GM12878 (cell line): ENCODE measurements around the gene RPL27. TPM values are rescaled to one million over a fixed set of nuclear protein-coding genes. Genes with fewer than 3 reads are reported as not detected.

ENCODE experiments used
- ATAC-seq: fragments of 200-7000 bp; cut with Tn5 transposase; 3 replicates; pipeline ENCODE4 v1.9.1; 2020; ENCODE audit warnings: mild to moderate bottlenecking, moderate library complexity
- BruUV-seq: library from RNA; stranded (reverse); fragments of 400-500 nt; replicated peaks from 2 replicates; lab custom pipeline; 2021; lab: Mats Ljungman, UMichigan
- CTCF ChIA-PET: fragments of 300-600 bp; sonication (Branson Sonifier 250); formaldehyde crosslinking; extraction: SDS; loops from one replicate; lab custom pipeline; 2021; ENCODE audit warnings: inconsistent platforms; lab: Yijun Ruan, JAX
- POLR2A ChIA-PET: fragments of 350-600 bp; formaldehyde crosslinking; extraction: SDS; loops from one replicate; lab custom pipeline; 2021; ENCODE audit warnings: inconsistent platforms; lab: Charles Lee
- RAD21 ChIA-PET: fragments of 300-600 bp; sonication (Branson Sonifier 250); formaldehyde crosslinking; loops from one replicate; lab custom pipeline; 2023; ENCODE audit warnings: antibody characterized with exemption; ENCODE audit not compliant: unreplicated experiment; lab: Charles Lee
- SMC1A ChIA-PET: fragments of 300-600 bp; sonication (Branson Sonifier 250); formaldehyde crosslinking; loops from one replicate; lab custom pipeline; 2023; ENCODE audit not compliant: unreplicated experiment, uncharacterized antibody; lab: Charles Lee
- DNase-seq: peaks from one replicate; pipeline ENCODE4 v3.0.0-alpha.2; 2011; ENCODE audit warnings: low read depth, low spot score
- FAIRE-seq: peaks from 3 replicates; lab custom pipeline; 2011; peaks lifted over from hg19 to GRCh38; lab: Jason Lieb, UNC
- H2AFZ ChIP-seq: 2 replicates; pipeline ENCODE4 v1.6.0; 2011; ENCODE audit warnings: low read depth, low read length, control low read depth; ENCODE audit not compliant: control insufficient read depth
- H3K27ac ChIP-seq: 2 replicates; pipeline ENCODE4 v1.5.1; 2011; ENCODE audit warnings: control low read depth; ENCODE audit not compliant: control insufficient read depth, insufficient read depth
- H3K27me3 ChIP-seq, 2 experiments: replicated peaks in 1 of 2; 2 replicates each; pipeline versions ENCODE4 v1.6.0 to v1.6.1; 2011; ENCODE audit warnings: low read length in 1 of 2; ENCODE audit not compliant: control insufficient read depth in 2 of 2, insufficient read depth in 2 of 2
- H3K36me3 ChIP-seq, 2 experiments: 2 replicates each; pipeline ENCODE4 v1.5.1; 2011; ENCODE audit warnings: low read length in 1 of 2; ENCODE audit not compliant: control insufficient read depth in 2 of 2, insufficient read depth in 2 of 2
- H3K4me1 ChIP-seq: 2 replicates; pipeline ENCODE4 v1.6.1; 2011; ENCODE audit warnings: mild to moderate bottlenecking, low read length, moderate library complexity, mixed read lengths; ENCODE audit not compliant: control insufficient read depth, insufficient read depth
- H3K4me2 ChIP-seq: 2 replicates; pipeline ENCODE4 v1.6.0; 2011; ENCODE audit warnings: control low read depth; ENCODE audit not compliant: control insufficient read depth, insufficient read depth
- H3K4me3 ChIP-seq: fragments of 200-600 bp; sonication (generic); 2 replicates; pipeline ENCODE4 v1.5.1; 2016
- H3K79me2 ChIP-seq: 2 replicates; pipeline ENCODE4 v1.6.0; 2011; ENCODE audit warnings: low read length; ENCODE audit not compliant: control insufficient read depth, insufficient read depth
- H3K9ac ChIP-seq: 2 replicates; pipeline ENCODE4 v1.8.0; 2011; ENCODE audit warnings: low read length, control low read depth, mixed read lengths; ENCODE audit not compliant: control insufficient read depth, insufficient read depth
- H3K9me3 ChIP-seq: replicated peaks from 3 replicates; pipeline ENCODE4 v1.5.1; 2011; ENCODE audit warnings: mild to moderate bottlenecking, low read length; ENCODE audit not compliant: control insufficient read depth, insufficient read depth
- H4K20me1 ChIP-seq: 2 replicates; pipeline ENCODE4 v1.6.0; 2011; ENCODE audit not compliant: control insufficient read depth, insufficient read depth
- BHLHE40 ChIP-seq, 2 experiments: fragments of 450-650 bp in 1 of 2; IDR thresholded peaks; 2 replicates each; pipeline ENCODE4 v1.6.1; 2011 to 2017; ENCODE audit warnings: low read depth in 2 of 2, borderline replicate concordance in 1 of 2, improper control_type of control experiment in 1 of 2, low read length in 1 of 2, mild to moderate bottlenecking in 1 of 2
- BMI1 ChIP-seq: fragments of 450-650 bp; IDR thresholded peaks from 2 replicates; pipeline ENCODE4 v1.6.1; 2016; ENCODE audit warnings: mild to moderate bottlenecking, moderate library complexity, borderline replicate concordance
- BRCA1 ChIP-seq: IDR thresholded peaks from 2 replicates; pipeline ENCODE4 v1.6.1; 2011; ENCODE audit warnings: low read depth, low read length, improper control_type of control experiment
- KDM1A ChIP-seq: fragments of 200-600 bp; sonication (generic); IDR thresholded peaks from 2 replicates; pipeline ENCODE4 v1.6.1; 2016; ENCODE audit warnings: borderline replicate concordance
- MEF2B ChIP-seq: fragments of 450-650 bp; IDR thresholded peaks from 2 replicates; pipeline ENCODE4 v1.6.1; 2018; ENCODE audit warnings: mild to moderate bottlenecking, moderate library complexity; ENCODE audit not compliant: partially characterized antibody, poor library complexity, severe bottlenecking
- PAX5 ChIP-seq: IDR thresholded peaks from 2 replicates; pipeline ENCODE4 v1.6.1; 2011; ENCODE audit warnings: low read depth, low read length, borderline replicate concordance
- PML ChIP-seq: IDR thresholded peaks from 2 replicates; pipeline ENCODE4 v1.6.1; 2012; ENCODE audit warnings: low read length, inconsistent platforms
- POLR2A ChIP-seq: IDR thresholded peaks from 2 replicates; pipeline ENCODE4 v1.6.1; 2011; ENCODE audit warnings: low read depth, mild to moderate bottlenecking, low read length
- SMAD1 ChIP-seq: fragments of 450-650 bp; IDR thresholded peaks from 2 replicates; pipeline ENCODE4 v1.6.1; 2018; ENCODE audit warnings: mild to moderate bottlenecking, low read depth; ENCODE audit not compliant: partially characterized antibody
- STAT3 ChIP-seq: IDR thresholded peaks from 2 replicates; pipeline ENCODE4 v1.6.1; 2011; ENCODE audit warnings: low read depth, low read length, improper control_type of control experiment
- TBL1XR1 ChIP-seq: IDR thresholded peaks from 2 replicates; pipeline ENCODE4 v1.6.1; 2012; ENCODE audit warnings: low read depth, low read length, improper control_type of control experiment
- YY1 ChIP-seq: IDR thresholded peaks from 2 replicates; pipeline ENCODE4 v1.6.1; 2011; ENCODE audit warnings: low read depth, mild to moderate bottlenecking, low read length
- WGBS: methylation state at CpG from one replicate; pipeline ENCODE4 v1.1.6; 2016; ENCODE audit warnings: low lambda C conversion rate; ENCODE audit not compliant: insufficient replicate concordance, insufficient coverage; ENCODE audit errors: missing lambda C conversion rate; 5-methylcytosine and 5-hydroxymethylcytosine counted together
- in situ Hi-C: fragments of 300-500 bp; cut with MboI; formaldehyde crosslinking; loops from 9 replicates; pipeline ENCODE4 v1.14.3; 2018; ENCODE audit warnings: mixed read lengths
- intact Hi-C: fragments of 100-400 bp; cut with micrococcal nuclease; formaldehyde crosslinking; loops from one replicate; pipeline ENCODE4 v1.14.2; 2022; ENCODE audit not compliant: unreplicated experiment
- polyA plus RNA-seq, 11 experiments: library from polyadenylated mRNA; depleted of rRNA in 4 of 11; unstranded in 6 of 11; stranded (reverse) in 5 of 11; fragments of >200 nt; fragmentation: Nextera tagmentation in 4 of 11; fragmentation: Illumina TruSeq in 1 of 11; extraction: Ambion mirVana in 4 of 11; extraction: Trizol in 1 of 11; gene quantifications; 1 replicate in 1 of 11; 2 replicates in 10 of 11; pipeline versions ENCODE4 v1.2.1 to v1.2.3, GENCODE V29; 2011 to 2016; ENCODE audit warnings: inconsistent platforms in 2 of 11, missing spikeins in 2 of 11, low read depth in 1 of 11
- total RNA-seq, 4 experiments: library from RNA; depleted of rRNA in 3 of 4; stranded (reverse); fragments of >200 nt in 3 of 4; fragmentation: Illumina TruSeq in 1 of 4; extraction: Trizol in 1 of 4; gene quantifications; 2 replicates each; pipeline versions ENCODE4 v1.2.1 to v1.2.3, GENCODE V29; 2013 to 2021
- TF ChIP-seq, protein P1 (sequence below): fragments of 150-350 bp; IDR thresholded peaks from 2 replicates; pipeline ENCODE4 v1.6.1; 2014; ENCODE audit warnings: mild to moderate bottlenecking, low read depth, low read length

Gene RPL27
- total and polyA plus RNA-seq, 10 of the 15 experiments (the other 5 are each of a cell fraction or from before 2014, with no cell fraction given) = 1,748 to 6,934 (median 3,779) TPM

DNA sequence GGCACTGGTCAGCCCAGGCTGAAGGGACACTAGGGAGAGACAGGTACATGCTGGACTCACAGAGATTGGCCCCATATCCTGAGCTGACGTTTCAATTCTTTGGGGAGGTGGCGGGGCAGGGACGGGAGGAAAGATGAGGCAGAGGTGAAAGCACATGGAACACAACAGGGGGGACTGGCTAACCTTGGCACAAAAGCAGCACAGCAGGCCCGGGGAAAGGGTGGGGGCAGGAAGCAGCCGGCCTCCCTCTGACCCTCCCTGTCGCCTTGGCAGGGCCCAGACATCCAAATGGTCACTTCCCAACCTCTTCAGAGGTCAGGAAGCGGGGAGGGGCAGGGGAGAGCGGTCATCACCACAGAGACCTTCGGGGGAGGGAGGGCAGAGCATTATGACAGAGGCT is 17.4 kb downstream of the RPL27 start (continued):
- TF ChIP-seq, protein P1, sequence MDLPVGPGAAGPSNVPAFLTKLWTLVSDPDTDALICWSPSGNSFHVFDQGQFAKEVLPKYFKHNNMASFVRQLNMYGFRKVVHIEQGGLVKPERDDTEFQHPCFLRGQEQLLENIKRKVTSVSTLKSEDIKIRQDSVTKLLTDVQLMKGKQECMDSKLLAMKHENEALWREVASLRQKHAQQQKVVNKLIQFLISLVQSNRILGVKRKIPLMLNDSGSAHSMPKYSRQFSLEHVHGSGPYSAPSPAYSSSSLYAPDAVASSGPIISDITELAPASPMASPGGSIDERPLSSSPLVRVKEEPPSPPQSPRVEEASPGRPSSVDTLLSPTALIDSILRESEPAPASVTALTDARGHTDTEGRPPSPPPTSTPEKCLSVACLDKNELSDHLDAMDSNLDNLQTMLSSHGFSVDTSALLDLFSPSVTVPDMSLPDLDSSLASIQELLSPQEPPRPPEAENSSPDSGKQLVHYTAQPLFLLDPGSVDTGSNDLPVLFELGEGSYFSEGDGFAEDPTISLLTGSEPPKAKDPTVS = no peak
- no peak for TF ChIP-seq SMAD1
- TF ChIP-seq YY1 = no peak
- TF ChIP-seq MEF2B = no peak
- no peak for TF ChIP-seq BHLHE40 (IDR thresholded peaks at IDR 0.05; ENCODE audit: borderline replicate concordance in 1 of 2, low read depth in 2 of 2, low read length in 1 of 2)
- TF ChIP-seq KDM1A = no peak

DNA sequence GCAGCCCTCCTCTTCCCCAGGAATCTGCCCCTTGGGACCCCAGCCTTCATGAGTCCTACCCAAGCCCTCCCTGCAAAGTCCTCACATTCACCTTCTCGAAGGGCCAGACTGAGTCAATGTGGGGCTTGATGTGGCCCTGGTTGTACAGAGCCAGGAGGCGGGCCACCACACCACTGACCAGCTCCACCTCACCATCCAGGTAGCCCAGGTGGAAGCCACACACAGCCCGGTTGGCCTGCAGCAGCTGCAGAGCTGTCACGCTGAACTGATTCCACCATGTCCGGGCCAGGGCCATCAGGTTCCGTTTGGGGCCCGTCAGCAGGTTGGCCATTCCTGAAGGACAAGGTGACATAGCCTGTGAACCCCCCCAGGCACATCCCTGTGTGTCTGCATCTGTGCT is 18.0 kb downstream of the RPL27 start:
- 73% methylated on average over 7 of the region's 7 CpGs for WGBS
- Histone ChIP-seq H3K27ac (no peak overlapping the region), H3K79me2 (no peaks in the 10 kb centered on the region), H3K9ac (no peak overlapping the region), H3K27me3 (no peaks in the 10 kb centered on the region), H4K20me1 (no peaks in the 10 kb centered on the region), H3K36me3 (peaks cover 8 to 13% of the 10 kb centered on the region in 2 experiments), H3K4me2 (no peak overlapping the region), H2AFZ (no peak overlapping the region), H3K4me1 (0 out of 2 replicates have a peak, but pooled peaks cover 3% of the 10 kb centered on the region), H3K9me3 (no peaks in the 10 kb centered on the region), H3K4me3 (no peak overlapping the region)
- SMC1A ChIA-PET = no interaction called here
- CTCF ChIA-PET = no interaction called here
- DNase-seq (no peak), ATAC-seq (no peak), FAIRE-seq (no peak)
- in situ Hi-C loops = no loop called here
- POLR2A ChIA-PET = no interaction called here
- no TSS peak for BruUV-seq
- intact Hi-C loops = no loop called here
- RAD21 ChIA-PET = no interaction called here
- TF ChIP-seq STAT3 (no peak), PAX5 (no peak), BMI1 (no peak), TBL1XR1 (no peak), PML (0 out of 2 replicates have a peak, but pooled peaks have one; percentile 1), BRCA1 (no peak), POLR2A (peak; percentile 68)
